ENCODE measurements around the gene TENM4.

The TENM4 gene

DNA sequence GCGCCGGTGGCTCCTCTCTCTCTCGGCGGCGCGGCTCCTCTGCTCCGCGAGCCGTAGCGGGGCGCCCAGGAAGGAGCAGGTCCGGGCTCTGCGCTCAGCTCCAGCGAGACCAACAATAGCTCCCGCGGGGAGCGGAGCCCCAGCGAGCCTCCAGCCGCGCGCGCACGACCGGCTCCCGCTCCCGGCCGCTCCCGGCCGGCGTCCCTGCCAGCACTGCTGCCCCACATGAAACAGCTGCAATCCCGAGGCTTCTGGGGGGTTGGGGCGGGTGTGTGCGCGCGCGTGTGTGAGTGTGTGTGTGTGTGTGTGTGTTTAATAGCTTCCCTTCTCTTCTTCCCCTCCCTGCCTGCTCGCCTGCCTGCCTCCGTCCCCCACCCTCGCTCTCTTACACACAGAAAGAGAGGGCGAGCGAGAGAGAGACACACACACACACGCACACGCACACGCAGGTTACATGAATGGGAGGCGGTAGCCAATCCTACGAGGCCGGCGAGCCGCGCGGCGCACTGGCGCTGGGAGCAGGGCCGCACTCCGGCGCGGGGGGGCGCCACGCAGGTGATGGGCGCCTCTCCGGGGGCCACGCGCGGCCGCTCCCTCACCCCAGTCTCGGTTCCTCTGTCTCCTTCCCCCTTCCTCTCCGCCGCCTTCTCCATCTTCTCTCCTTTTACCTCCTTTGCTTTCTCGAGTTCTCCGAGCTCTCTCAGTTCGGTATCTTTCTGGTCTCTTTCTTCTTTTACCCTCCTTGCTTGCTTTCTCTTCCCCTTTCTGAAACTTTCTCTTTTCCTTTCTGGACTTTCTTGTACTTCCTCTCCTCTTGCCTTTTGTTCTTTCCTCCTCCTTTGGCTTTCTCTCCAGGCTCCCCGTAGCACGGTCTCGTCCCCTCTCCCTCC, at the start of gene TENM4:
Gene TENM4 (minus strand): TSS at position 460 of the 890 bp plus-strand sequence. CDS start 371,086 bp downstream, outside the sequence.
- no peaks in the 10 kb centered on the region for H3K79me2 ChIP-seq (ENCODE audit: insufficient read depth, low read length)
- no peak within 1 kb of the TSS for H3K4me3 ChIP-seq (ENCODE audit: low read depth in 1 of 2, low read length in 2 of 2)
- H3K9me3 ChIP-seq (ENCODE audit: insufficient read depth, low read length, severe bottlenecking), result no peaks in the 10 kb centered on the region
- DNase-seq (no peak), ATAC-seq (ENCODE audit: insufficient read depth, low read depth) (no peak)
- H3K27ac ChIP-seq (ENCODE audit: low read length), result no peak within 1 kb of the TSS
- H3K27me3 ChIP-seq (ENCODE audit: insufficient read depth, low read length, poor library complexity), result no peaks in the 10 kb centered on the region
- H3K9ac ChIP-seq (ENCODE audit: low read depth, low read length), result no peak within 1 kb of the TSS
- no peak within 1 kb of the TSS for H2AFZ ChIP-seq (ENCODE audit: low read depth, low read length)
- TF ChIP-seq, protein P1, sequence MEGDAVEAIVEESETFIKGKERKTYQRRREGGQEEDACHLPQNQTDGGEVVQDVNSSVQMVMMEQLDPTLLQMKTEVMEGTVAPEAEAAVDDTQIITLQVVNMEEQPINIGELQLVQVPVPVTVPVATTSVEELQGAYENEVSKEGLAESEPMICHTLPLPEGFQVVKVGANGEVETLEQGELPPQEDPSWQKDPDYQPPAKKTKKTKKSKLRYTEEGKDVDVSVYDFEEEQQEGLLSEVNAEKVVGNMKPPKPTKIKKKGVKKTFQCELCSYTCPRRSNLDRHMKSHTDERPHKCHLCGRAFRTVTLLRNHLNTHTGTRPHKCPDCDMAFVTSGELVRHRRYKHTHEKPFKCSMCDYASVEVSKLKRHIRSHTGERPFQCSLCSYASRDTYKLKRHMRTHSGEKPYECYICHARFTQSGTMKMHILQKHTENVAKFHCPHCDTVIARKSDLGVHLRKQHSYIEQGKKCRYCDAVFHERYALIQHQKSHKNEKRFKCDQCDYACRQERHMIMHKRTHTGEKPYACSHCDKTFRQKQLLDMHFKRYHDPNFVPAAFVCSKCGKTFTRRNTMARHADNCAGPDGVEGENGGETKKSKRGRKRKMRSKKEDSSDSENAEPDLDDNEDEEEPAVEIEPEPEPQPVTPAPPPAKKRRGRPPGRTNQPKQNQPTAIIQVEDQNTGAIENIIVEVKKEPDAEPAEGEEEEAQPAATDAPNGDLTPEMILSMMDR (IDR thresholded peaks at IDR 0.05; ENCODE audit: borderline replicate concordance, extremely low read depth, low read length, poor library complexity, severe bottlenecking), result no peak
- TF ChIP-seq EZH2 (IDR thresholded peaks at IDR 0.05; ENCODE audit: borderline replicate concordance, low read depth, low read length, severe bottlenecking), result no peak
- H3K4me2 ChIP-seq (ENCODE audit: insufficient read depth, low read length), result no peak within 1 kb of the TSS
- no peaks in the 10 kb centered on the region for H3K36me3 ChIP-seq (ENCODE audit: insufficient read depth, low read length)
- no peaks in the 10 kb centered on the region for H4K20me1 ChIP-seq (ENCODE audit: insufficient read depth, low read length)
- H3K4me1 ChIP-seq (ENCODE audit: insufficient read depth, low read length), result no peaks in the 10 kb centered on the region

DNA sequence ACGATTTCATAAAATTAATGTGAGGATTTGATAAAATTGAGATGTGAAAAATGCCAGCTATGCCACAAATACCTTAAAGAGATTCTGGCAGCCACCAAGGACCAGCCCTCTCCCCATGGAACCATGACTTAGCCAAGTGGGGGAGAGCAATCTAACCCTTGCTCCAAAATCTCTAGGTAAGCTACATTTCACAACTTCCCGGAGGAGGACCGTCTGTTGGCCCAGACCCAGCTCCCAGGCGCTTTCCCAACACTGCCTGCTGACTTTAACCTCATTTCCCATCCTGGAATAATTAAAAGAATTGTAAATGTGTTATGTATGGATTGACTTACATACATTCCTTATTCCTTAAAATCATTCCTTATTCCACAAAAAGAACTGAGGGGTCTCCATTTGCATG, 47.5 kb upstream of the TENM4 start:
- H3K4me2 ChIP-seq (ENCODE audit: insufficient read depth, low read length), result no peak overlapping the region
- no peaks in the 10 kb centered on the region for H3K79me2 ChIP-seq (ENCODE audit: insufficient read depth, low read length)
- H3K36me3 ChIP-seq (ENCODE audit: insufficient read depth, low read length), result no peaks in the 10 kb centered on the region
- H3K9ac ChIP-seq (ENCODE audit: low read depth, low read length), result no peak overlapping the region
- no peaks in the 10 kb centered on the region for H3K9me3 ChIP-seq (ENCODE audit: insufficient read depth, low read length, severe bottlenecking)
- DNase-seq (no peak), ATAC-seq (ENCODE audit: insufficient read depth, low read depth) (no peak)
- H3K27ac ChIP-seq (ENCODE audit: low read length), result no peak overlapping the region
- H3K27me3 ChIP-seq (ENCODE audit: insufficient read depth, low read length, poor library complexity), result peaks cover 7% of the 10 kb centered on the region
- H4K20me1 ChIP-seq (ENCODE audit: insufficient read depth, low read length), result no peaks in the 10 kb centered on the region
- no peaks in the 10 kb centered on the region for H3K4me1 ChIP-seq (ENCODE audit: insufficient read depth, low read length)
- H2AFZ ChIP-seq (ENCODE audit: low read depth, low read length), result no peak overlapping the region
- no peak overlapping the region for H3K4me3 ChIP-seq (ENCODE audit: low read depth in 1 of 2, low read length in 2 of 2)
- no peak for TF ChIP-seq EZH2 (IDR thresholded peaks at IDR 0.05; ENCODE audit: borderline replicate concordance, low read depth, low read length, severe bottlenecking)
- TF ChIP-seq, protein P1 (IDR thresholded peaks at IDR 0.05; ENCODE audit: borderline replicate concordance, extremely low read depth, low read length, poor library complexity, severe bottlenecking), result no peak

DNA sequence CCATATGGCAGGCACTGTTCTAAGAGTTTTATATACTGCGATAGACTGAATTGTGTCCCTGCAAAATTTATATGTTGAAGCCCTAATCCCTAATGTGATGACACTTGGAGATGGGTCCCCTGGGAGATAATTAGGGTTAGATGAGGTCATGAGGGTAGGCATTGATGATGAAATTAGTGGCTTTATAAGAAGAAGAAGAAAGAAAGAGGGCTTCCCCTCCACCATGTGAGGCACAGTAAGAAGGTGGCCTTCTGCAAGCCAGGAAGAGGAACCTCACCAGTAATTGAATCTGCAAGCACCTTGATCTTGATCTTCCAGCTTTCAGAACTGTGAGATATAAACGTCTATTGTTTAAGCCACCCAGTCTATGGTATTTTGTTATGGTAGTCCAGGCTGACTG, 46.6 kb upstream of the TENM4 start:
- H3K36me3 ChIP-seq (ENCODE audit: insufficient read depth, low read length), result no peaks in the 10 kb centered on the region
- H3K9me3 ChIP-seq (ENCODE audit: insufficient read depth, low read length, severe bottlenecking), result no peaks in the 10 kb centered on the region
- TF ChIP-seq, protein P1 (IDR thresholded peaks at IDR 0.05; ENCODE audit: borderline replicate concordance, extremely low read depth, low read length, poor library complexity, severe bottlenecking), result no peak
- TF ChIP-seq EZH2 (IDR thresholded peaks at IDR 0.05; ENCODE audit: borderline replicate concordance, low read depth, low read length, severe bottlenecking), result no peak
- H3K4me1 ChIP-seq (ENCODE audit: insufficient read depth, low read length), result no peaks in the 10 kb centered on the region
- no peak overlapping the region for H3K9ac ChIP-seq (ENCODE audit: low read depth, low read length)
- no peak overlapping the region for H3K4me2 ChIP-seq (ENCODE audit: insufficient read depth, low read length)
- ATAC-seq (ENCODE audit: insufficient read depth, low read depth) (no peak), DNase-seq (no peak)
- H3K79me2 ChIP-seq (ENCODE audit: insufficient read depth, low read length), result no peaks in the 10 kb centered on the region
- H4K20me1 ChIP-seq (ENCODE audit: insufficient read depth, low read length), result no peaks in the 10 kb centered on the region
- H3K27me3 ChIP-seq (ENCODE audit: insufficient read depth, low read length, poor library complexity), result peaks cover 7% of the 10 kb centered on the region
- H3K27ac ChIP-seq (ENCODE audit: low read length), result no peak overlapping the region
- no peak overlapping the region for H2AFZ ChIP-seq (ENCODE audit: low read depth, low read length)
- H3K4me3 ChIP-seq (ENCODE audit: low read depth in 1 of 2, low read length in 2 of 2), result no peak overlapping the region

Measured in DND-41 (cell line).